ENCODE measurements around the gene SEMA4G. TPM values are rescaled to one million over a fixed set of nuclear protein-coding genes. Genes with fewer than 3 reads are reported as not detected.

SEMA4G gene
- total and polyA plus RNA-seq, 2 of the 13 experiments (the other 11 are each of a cell fraction or from before 2014, with no cell fraction given) = 46.2 to 207 TPM

- TF ChIP-seq ZNF318 (CRISPR knock-in tag; IDR thresholded peaks at IDR 0.05) (0 out of 2 replicates have a peak, but pooled peaks have one; percentile 13), GABPA (IDR thresholded peaks at IDR 0.05; ENCODE audit: low read depth, low read length) (no peak), GABPA (CRISPR knock-in tag; IDR thresholded peaks at IDR 0.05; ENCODE audit: low read depth) (no peak), PTBP1 (IDR thresholded peaks at IDR 0.05; ENCODE audit: low read depth, low read length, poor library complexity, severe bottlenecking) (no peak), ZNF224 (CRISPR knock-in tag; IDR thresholded peaks at IDR 0.05) (no peak), ONECUT2 (CRISPR knock-in tag; IDR thresholded peaks at IDR 0.05) (no peak), TFAP4 (IDR thresholded peaks at IDR 0.05; ENCODE audit: borderline replicate concordance, low read depth) (peak; percentile 71; the same call in 1 of the 2 replicates), GTF3A (CRISPR knock-in tag; conservative IDR thresholded peaks at IDR 0.05) (no peak; the same call in 1 of the 2 replicates), ZNF589 (CRISPR knock-in tag; conservative IDR thresholded peaks at IDR 0.05) (0 out of 2 replicates have a peak, but pooled peaks have one; percentile 36), ZNF775 (CRISPR knock-in tag; IDR thresholded peaks at IDR 0.05; ENCODE audit: borderline replicate concordance) (no peak), ZNF570 (CRISPR knock-in tag; IDR thresholded peaks at IDR 0.05; ENCODE audit: borderline replicate concordance) (no peak), XRCC5 (optimal IDR thresholded peaks at IDR 0.05; ENCODE audit: low read length) (peak; percentile 75), HBP1 (CRISPR knock-in tag; IDR thresholded peaks at IDR 0.05; ENCODE audit: low read depth) (0 out of 2 replicates have a peak, but pooled peaks have one; percentile 9), ZNF331 (CRISPR knock-in tag; IDR thresholded peaks at IDR 0.05) (peak; percentile 40; the same call in 1 of the 2 replicates), ZNF670 (CRISPR knock-in tag; IDR thresholded peaks at IDR 0.05; ENCODE audit: borderline replicate concordance) (peak; percentile 68), CBFB (CRISPR knock-in tag; IDR thresholded peaks at IDR 0.05) (no peak), RARA (CRISPR knock-in tag; IDR thresholded peaks at IDR 0.05) (no peak; the same call in 1 of the 2 replicates), BATF2 (CRISPR knock-in tag; IDR thresholded peaks at IDR 0.05) (peak; percentile 29; the same call in 1 of the 2 replicates)
Measured at GRCh38 chr10:100969187-100970075, at the start of gene SEMA4G (continued).
